GM18861 (cell line): Measurements from ENCODE around the gene MMP24.
"Not testable (repeated sequence)": the region's sequence is repeated elsewhere in the genome, so short reads cannot be mapped to it uniquely, and the experiment has no call there.

ENCODE experiments used
- ATAC-seq: cut with Tn5 transposase; IDR thresholded peaks from one replicate; pipeline ENCODE4 v1.9.1; 2021; ENCODE audit not compliant: unreplicated experiment

MMP24 gene

DNA sequence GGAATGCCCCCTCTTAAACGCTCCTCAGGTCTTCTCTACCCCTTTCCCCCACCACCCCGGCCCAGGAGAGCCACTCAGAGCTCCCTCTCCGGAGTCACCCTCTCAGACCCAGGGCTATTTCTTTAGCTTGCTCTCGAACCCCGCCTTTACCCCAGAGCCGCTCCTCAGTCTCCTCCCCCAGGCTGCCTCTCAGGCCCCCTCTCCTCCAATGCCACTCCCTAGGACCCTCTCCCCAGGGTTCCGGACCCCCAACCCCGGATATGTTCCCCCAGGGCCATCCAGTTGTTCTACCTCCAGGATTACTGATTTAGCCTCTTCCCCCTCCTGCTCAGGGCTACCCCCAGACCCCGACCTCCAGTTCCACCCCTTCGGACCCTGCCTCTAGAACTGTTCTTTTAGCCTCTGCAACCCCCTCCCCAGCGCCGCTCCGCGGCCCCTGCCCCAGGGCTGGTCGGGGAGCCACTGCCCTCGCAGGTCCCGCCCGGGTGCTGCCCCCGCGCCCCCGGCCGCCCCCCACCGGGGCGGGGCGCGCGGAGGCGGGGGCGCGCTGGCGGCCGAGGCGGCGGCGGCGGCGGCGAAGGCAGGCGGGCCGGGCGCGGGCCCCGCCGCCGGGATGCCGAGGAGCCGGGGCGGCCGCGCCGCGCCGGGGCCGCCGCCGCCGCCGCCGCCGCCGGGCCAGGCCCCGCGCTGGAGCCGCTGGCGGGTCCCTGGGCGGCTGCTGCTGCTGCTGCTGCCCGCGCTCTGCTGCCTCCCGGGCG, at the start of gene MMP24:
Gene MMP24, plus strand, starts transcription at position 565 of the 758 bp plus-strand sequence. Its CDS starts 49 bp downstream, at position 614.
- ATAC-seq = no peak

DNA sequence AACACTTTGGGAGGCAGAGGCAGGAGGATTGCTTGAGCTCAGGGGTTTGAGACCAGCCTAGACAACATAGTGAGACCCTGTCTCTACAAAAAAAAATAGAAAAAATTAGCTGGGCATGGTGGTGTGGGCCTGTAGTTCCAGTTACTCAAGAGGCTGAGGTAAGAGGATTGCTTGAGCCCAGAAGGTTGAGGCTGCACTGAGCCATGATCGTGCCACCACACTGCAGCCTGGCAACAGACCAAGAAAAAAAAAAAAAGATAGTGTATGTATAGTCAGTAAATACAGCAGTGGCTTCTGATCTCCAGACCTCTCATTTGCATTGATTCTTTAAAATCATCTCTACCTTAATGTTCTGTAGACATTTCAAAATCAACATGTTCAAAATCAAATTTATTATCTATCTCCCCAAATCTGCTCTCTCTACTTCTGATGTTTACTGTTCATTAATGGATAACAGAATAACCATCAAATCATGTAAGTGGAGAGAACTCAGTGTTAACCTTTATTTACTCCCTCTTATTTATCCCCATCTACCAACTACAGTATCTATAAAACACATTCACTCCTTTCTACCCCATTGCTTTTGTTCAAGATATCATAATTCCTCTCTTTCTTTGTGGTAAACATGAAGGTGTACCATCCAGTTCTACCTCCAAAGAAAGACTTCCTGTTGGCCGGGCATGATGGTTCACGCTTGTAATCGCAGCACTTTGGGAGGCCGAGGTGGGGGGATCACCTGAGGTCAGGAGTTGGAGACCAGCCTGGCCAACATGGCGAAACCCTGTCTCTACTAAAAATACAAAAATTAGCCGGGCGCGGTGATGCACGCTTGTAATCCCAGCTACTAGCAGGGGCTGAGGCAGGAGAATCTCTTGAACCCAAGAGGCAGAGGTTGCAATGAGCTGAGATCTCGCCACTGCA, 46.9 kb upstream of the MMP24 start:
- no peak for ATAC-seq

DNA sequence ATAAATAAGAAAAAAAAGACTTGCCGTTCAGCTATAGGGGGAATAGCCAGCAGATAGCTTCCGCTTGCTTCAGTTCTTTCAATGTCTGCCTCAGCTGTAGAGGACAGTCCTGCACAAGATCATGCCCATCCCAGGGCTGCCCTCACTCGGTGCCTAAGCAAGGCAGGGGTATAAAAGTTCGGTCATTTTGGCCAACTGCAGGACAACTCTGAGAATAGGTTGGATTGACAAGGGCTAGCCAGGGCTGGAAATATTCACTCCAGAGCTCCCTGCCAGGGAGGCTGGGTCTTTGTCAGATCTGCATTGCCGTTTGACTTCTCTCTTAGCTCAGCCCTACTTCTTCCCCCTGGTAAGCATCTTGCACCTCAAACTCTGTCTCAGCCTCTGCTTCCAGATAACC, 46.2 kb upstream of the MMP24 start:
- ATAC-seq = no peak

DNA sequence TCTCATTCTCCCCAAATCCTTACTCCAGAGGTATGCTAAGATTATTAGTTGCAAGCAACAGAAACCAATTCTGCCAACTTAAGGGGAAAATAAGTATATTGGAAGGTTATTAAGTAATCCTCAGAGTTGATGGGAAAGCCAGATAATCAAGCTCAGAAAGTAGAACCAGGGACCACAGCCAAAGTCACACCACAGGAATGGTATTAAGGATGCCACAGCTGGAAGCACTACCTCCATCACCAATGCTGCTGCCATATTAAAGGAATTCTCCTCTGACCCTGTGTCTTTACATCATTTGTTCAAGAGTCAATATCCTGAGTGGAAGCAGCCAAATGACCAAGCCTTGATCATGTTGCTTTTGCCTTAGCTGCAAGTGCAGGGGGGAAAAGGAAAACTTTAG, 44.8 kb upstream of the MMP24 start:
- ATAC-seq = no peak

DNA sequence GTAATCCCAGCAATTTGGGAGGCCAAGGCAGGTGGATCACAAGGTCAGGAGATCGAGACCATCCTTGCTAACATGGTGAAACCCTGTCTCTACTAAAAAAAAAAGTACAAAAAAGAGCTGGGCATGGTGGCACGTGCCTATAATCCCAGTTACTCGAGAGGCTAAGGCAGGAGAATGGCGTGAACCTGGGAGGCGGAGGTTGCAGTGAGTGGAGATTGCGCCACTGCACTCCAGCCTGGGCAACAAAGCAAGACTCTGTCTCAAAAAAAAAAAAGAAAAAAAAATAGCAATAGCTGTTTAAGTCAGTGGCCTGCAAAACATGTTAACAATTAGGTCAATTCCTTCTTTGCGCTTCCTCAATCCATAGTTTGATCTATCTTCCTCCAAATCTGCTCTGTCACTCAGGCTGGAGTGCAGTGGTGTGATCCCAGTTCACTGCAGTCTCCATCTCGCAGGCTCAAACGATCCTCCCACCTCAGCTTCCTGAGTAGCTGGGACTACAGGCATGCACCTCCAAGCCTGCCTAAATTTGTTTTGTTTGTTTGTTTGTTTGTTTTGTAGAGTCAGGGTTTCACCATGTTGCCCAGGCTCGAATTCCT, 39.7 kb upstream of the MMP24 start:
- not testable (repeated sequence) for ATAC-seq

DNA sequence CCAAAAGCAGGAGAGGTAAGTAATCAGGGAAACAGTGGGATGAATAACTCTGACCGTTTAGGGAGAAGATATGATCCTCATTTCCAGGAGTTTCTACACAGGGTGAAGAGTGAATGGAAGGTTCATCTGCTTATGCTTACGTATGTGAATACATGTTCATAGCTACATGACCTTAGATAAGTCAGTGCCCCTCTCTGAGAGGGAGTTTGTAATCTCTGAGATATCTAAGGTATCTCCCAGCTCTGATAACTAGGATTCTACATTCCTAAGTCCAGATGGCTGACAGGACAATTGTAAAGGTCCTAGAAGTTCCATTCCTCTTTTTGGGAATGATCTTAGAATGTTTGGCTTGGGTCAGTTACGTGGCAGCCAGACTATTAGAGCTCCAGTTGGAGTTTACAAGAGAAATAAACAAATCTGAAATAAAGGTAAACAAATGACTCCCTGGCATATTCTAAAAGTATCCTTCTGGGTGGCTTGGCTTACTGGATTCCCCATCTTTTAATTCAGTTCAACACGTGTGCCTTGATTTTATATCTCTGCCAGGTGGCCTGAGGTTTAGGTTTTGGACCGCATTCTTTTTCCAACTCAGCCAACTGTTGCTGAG, 38.8 kb upstream of the MMP24 start:
- ATAC-seq = no peak

DNA sequence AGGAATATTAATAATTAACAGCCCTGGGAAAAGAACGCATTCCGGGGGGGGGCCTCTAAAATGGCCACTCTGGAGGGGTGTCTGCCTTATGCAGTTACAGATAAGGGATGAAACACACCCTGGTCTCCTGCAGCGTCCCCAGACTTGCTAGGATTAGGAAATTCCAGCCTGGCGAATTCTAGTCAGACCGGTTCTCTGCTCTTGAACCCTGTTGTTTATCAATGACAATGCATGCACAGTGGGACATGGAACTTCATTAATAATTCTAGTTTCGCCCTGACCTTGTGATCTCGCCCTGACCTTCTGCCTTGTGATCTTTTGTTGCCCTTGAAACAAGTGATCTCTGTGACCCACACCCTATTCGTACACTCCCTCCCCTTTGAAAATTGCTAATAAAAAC, 37.3 kb upstream of the MMP24 start:
- not testable (repeated sequence) for ATAC-seq

DNA sequence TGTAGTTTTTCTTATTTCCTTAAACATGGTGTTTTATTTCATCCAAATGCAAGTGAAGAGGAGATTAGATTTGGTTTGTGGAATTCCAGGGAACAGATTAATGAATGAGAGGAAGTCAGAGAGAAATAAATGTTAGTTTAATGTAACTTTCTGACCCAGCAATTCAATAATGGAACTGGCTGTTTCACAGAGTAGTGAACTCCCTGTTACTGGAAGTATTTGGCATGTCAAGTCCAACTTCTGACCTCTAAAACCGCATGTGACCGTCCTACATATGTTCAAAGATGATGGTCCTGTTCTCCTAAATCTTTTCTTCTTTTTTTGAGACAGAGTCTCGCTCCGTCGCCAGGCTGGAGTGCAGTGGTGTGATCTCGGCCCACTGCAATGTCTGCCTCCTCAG, 35.9 kb upstream of the MMP24 start:
- no peak for ATAC-seq

DNA sequence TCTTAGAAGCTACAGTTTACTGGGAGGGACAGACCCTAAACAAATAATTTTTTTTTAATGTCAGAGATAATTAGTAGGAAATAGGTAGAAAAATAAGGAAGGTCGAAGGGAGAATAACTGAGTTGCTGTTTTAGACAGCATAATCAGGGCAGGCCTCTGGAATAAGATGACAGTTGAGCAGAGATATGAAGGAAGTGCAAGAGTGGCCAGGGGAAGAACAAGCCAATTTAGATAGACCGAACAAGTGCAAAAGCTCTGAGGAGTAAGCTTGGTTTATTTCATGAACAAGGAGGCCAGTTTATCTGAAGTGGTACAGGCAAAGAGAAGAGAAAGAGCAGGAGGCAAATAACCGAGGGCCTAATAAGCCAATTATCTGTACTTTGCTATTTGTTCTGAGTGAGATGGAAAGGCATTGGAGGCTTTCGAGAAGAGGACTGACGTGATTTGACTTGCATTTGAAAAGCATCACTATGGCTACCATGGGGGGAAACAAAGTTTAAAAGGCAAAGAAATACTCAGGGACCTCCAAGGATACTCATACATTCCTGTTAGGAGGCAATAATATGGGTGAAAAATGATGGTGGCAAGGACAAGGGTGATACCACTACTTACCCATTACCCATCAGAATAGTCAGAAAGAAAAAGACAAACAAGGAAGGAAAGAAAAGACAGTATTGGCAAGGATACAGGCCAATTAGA, 34.9 kb upstream of the MMP24 start:
- no peak for ATAC-seq

DNA sequence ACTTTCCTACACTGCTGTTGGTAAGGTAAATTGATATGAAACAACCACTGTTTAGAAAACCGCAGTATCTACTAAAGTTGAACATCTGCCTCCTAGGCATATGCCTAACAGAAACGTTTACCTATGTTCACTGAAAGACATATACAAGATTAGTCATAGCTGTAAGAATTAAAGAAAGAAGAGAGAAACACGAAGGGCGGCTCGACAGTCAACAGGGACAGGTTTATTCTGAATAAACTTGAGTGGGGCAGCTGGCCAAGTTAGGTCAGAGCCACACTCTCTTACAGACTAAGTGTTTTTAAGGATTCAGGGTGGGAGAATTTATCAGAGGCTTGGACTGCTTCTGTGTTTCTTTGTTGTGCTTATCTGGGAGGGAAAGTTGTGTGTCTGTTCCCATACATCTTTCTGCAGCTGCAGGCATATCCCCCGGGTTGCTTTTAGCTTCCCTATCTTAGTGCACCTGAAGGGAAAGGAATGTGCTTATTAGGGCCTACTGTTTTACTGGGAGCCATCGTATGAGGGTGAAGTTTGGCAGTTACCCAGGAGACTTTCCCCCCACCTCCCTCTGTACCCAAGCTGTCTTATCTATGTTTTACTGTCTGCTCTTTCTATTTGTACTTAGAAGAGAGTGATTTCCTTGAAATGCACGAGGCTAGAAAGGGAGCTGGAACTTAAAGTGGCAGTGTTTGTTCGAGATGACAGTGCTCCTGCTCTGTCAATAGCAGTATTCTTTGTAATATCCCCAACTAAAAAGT, 34.2 kb upstream of the MMP24 start:
- no peak for ATAC-seq

DNA sequence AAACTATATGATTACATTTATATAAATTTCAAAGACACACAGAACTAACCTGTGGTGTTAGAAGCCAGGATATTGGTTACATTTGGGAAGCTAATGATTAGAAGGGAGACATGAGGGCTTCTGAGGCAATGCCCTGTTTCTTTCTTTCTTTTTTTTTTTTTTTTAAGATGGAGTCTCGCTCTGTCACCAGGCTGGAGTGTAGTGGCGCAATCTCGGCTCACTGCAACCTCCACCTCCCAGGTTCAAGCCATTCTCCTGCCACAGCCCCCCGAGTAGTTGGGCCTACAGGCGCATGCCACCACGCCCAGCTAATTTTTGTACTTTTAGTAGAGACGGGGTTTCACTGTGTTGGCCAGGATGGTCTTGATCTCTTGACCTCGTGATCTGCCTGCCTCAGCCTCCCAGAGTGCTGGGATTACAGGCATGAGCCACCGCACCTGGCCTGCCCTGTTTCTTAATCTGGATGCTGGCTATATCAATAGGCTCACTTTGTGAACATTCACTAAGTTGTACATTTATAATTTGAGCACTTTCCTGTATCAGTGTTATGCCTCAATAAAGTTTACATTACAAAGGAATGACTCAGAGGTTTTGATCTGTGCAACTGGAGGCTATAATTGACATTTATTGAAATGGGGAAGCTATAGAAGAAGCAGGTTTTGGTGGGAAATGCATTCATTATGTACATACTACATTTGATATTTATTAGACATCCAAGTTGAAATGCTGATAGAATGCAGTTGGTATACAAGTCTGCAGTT, 33.3 kb upstream of the MMP24 start:
- ATAC-seq = not testable (repeated sequence)

DNA sequence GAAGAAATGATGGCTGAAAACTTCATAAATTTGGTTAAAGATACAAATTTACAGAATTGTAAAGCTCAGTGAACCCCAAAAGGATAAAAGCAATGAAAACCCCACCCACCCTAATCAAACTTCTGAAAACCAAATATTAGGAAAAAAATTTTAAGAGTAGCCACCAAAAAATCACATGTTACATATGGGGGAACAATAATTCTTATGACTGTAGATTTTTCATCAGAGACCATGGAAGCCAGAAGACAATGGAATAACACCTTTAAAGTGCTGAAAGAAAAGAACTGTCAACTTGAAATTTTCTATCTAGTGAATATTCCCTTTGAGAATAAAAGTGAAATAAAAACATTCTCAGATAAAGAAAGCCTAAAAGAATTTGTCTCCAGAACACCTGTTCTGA, 30.2 kb upstream of the MMP24 start:
- no peak for ATAC-seq

DNA sequence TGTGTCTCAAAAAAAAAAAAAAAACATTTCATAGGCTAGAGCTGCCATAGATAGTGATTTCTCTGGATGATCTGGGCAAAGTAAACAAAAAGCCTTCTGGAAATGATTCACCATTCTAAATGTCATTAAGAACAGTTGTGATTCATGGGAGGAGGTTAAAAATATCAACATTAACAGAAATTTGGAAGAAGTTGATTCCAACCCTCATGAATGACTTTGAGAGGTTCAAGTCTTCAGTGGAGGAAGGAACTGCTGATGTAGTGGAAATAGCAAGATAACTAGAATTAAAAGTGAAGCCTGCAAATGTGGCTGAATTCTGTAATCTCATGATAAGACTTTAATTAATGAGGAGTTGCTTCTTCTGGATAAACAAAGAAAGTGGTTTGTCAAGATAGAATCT, 26.8 kb upstream of the MMP24 start:
- no peak for ATAC-seq

DNA sequence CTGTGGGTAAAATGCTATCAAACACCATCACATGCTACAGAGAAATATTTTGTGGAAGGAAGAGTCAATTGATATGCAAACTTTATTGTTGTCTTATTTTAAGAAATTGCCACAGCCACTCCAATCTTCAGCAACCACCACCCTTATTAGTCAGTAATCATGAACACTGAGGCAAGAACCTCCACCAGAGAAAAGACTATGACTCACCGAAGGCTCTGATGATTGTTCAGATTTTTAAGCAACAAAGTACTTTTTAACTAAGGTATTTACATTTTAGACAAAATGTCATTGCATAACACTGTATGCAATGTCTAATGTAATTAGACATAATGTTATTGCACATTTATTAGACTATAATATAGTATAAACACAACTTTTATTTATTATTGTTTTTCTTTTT, 26.2 kb upstream of the MMP24 start:
- ATAC-seq = no peak

DNA sequence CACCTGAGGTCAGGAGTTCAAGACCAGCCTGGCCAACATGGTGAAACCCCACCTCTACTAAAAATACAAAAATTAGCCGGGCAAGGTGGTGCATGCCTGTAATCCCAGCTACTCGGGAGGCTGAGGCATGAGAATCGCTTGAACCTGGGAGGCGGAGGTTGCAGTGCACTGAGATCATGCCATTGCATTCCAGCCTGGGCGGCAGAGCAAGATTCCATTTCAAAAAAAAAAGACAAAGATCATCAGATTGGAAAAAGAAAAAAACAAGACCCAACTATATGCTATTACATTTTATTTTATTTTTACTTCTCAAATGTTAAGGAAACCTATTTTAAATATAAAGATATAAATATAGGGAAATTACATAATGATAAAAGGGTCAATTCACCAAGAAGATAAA, 25.0 kb upstream of the MMP24 start:
- not testable (repeated sequence) for ATAC-seq

DNA sequence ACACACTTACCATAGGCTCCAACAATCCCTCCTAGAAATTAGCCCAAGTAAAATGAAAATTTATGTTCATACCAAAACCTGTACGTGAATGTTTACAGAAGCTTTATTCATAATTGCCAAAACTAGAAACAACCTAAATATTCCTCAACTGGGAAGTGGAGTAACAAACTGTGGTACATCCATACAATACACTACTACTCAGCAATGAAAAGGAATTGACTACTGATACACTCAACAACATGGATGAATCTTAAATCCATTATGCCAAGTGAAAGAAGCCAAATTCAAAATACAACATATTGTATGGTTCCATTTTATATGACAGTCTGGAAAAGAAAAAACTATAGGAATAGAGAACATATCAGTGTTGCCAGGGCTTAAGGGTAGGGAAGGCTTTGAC, 19.7 kb upstream of the MMP24 start:
- no peak for ATAC-seq

DNA sequence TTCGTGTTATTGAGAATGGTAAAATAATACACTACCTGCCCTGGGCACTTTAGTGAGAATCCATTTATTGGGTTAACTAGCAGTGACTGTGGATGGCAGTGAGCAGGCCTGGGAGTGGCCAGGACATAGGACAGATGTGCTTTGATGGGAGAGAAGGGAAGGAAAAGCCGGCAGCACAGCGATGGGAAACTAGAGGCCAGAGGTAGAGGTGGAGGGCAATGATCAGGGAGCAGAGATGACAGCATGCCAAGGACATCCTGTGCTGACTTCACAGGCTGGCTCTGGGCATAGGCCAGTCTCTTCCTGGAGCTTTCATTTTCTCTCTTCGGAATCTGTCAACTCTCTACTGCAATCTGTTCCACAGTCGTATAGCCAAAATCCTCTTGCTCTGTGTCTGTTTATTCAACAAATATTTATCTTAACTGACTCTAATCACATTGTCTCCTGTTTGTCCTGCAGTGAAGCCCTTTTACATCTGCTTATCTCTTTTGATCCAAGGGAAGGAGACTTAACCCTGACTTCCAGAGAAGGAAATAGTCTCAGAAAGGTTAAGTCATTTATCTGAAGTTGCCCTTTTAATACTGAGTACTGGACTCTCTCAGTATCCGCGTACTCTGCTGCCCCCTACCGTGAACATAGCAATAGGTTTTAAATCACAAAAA, 18.4 kb upstream of the MMP24 start:
- no peak for ATAC-seq

DNA sequence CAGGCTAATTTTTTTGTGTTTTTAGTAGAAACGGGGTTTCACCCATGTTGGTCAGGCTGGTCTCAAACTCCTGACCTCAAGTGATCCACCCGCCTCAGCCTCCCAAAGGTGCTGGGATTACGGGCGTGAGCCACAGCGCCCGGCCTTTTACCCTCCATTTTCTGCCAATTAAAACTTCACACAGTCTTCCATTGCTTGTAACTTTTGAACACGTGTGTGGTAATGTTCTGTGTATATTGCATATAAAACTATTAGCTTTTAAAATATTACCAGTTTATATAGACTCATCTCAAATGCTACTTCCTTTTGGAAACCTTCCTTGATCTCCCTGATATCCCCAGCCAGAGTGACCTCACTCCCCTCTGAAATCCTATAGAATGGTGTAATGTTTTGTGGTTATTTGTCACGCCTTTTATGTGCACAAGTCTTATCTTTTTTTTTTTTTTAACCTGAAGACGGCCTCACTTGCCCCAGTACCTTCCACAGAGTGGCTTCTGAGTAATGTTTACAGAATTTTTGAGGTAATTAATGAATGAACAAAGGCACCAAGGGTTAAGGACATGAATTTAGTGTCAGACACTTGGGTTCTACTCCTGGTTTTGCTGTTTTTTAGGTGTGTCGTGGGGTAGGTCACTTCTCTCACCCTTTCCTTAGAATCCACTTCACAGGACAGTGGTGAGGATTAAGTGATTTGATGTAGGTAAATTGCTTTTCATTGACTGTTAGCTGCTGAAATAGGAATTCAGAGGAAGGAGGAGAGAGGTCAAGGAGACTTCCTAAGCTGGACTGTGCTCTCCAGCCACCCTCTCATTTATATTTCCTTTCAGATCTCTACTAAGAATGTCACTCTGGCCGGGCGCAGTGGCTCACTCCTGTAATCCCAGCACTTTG, 11.2 kb upstream of the MMP24 start:
- ATAC-seq = no peak
